HL-60 (cell line): ENCODE measurements around the gene TNNT1.
"Not testable (repeated sequence)": the region's sequence is repeated elsewhere in the genome, so short reads cannot be mapped to it uniquely, and the experiment has no call there.

ENCODE experiments used
- DNase-seq, 2 experiments: peaks; one replicate each; pipeline ENCODE4 v3.0.0-alpha.2; 2010 to 2020; ENCODE audit warnings: low read depth in 1 of 2, low spot score in 1 of 2
- H3K27ac ChIP-seq: fragments of 250-450 bp; sonication (Bioruptor Pico); replicated peaks from 2 replicates; pipeline ENCODE4 v1.5.1; 2020; ENCODE audit warnings: mild to moderate bottlenecking, moderate library complexity
- H3K27me3 ChIP-seq: fragments of 250-450 bp; sonication (Bioruptor Pico); 2 replicates; pipeline ENCODE4 v1.5.1; 2021; ENCODE audit warnings: mild to moderate bottlenecking, moderate library complexity; ENCODE audit not compliant: insufficient read depth, poor library complexity, severe bottlenecking
- H3K4me3 ChIP-seq: replicated peaks from 2 replicates; pipeline ENCODE4 v1.5.1; 2011; ENCODE audit warnings: mild to moderate bottlenecking, control low read depth, low read length; ENCODE audit not compliant: insufficient read depth
- GABPA ChIP-seq: IDR thresholded peaks from 2 replicates; pipeline ENCODE4 v1.6.1; 2012; ENCODE audit warnings: low read depth
- POLR2AphosphoS5 ChIP-seq: IDR thresholded peaks from 2 replicates; pipeline ENCODE4 v1.6.1; 2012; ENCODE audit warnings: low read depth
- SPI1 ChIP-seq: IDR thresholded peaks from 2 replicates; pipeline ENCODE4 v1.6.1; 2012; ENCODE audit warnings: low read depth, mild to moderate bottlenecking, borderline replicate concordance
- TF ChIP-seq, protein P1 (sequence below): IDR thresholded peaks from 2 replicates; pipeline ENCODE4 v1.6.1; 2012; ENCODE audit warnings: low read depth; ENCODE audit not compliant: insufficient replicate concordance
- TF ChIP-seq, protein P2 (sequence below): IDR thresholded peaks from one replicate; pipeline ENCODE4 v1.5.1; 2011; ENCODE audit warnings: low read length, control low read depth, inconsistent platforms; ENCODE audit not compliant: insufficient read depth

TNNT1 gene

DNA sequence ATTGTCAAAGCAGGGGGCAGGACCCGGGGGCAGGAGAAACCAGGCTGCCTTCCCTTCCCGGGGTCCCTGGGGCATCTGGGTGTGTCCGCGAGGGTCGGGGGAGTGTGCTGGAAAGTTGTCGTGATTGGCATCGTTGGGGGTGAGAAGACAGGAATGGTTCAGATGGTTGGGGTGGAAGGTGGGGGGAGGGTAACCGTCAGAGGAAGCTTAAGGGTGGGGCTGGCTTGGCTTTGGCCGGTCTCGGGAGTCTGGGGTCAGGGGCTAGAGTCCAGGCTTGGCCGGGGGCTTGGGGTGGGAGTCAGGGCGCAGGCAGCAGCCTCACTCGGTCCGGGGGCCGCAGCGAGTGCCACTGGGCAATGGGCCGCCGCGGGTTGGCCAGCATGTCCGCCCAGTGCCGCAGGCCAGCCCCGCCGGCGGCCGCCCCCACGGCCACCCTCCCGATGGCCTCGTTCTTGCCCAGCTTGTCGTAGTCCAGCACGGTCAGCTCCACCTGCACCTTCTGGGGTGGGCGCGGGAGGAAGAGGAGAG lies 24.2 kb upstream of the TNNT1 start:
- H3K4me3 ChIP-seq, result peak overlapping the region; percentile 13; the same call in 1 of the 2 replicates
- H3K27me3 ChIP-seq, result peaks cover 37% of the 10 kb centered on the region
- H3K27ac ChIP-seq, result no peak overlapping the region
- TF ChIP-seq POLR2AphosphoS5, result no peak
- TF ChIP-seq SPI1, result no peak
- no peak for TF ChIP-seq GABPA
- TF ChIP-seq, protein P1, sequence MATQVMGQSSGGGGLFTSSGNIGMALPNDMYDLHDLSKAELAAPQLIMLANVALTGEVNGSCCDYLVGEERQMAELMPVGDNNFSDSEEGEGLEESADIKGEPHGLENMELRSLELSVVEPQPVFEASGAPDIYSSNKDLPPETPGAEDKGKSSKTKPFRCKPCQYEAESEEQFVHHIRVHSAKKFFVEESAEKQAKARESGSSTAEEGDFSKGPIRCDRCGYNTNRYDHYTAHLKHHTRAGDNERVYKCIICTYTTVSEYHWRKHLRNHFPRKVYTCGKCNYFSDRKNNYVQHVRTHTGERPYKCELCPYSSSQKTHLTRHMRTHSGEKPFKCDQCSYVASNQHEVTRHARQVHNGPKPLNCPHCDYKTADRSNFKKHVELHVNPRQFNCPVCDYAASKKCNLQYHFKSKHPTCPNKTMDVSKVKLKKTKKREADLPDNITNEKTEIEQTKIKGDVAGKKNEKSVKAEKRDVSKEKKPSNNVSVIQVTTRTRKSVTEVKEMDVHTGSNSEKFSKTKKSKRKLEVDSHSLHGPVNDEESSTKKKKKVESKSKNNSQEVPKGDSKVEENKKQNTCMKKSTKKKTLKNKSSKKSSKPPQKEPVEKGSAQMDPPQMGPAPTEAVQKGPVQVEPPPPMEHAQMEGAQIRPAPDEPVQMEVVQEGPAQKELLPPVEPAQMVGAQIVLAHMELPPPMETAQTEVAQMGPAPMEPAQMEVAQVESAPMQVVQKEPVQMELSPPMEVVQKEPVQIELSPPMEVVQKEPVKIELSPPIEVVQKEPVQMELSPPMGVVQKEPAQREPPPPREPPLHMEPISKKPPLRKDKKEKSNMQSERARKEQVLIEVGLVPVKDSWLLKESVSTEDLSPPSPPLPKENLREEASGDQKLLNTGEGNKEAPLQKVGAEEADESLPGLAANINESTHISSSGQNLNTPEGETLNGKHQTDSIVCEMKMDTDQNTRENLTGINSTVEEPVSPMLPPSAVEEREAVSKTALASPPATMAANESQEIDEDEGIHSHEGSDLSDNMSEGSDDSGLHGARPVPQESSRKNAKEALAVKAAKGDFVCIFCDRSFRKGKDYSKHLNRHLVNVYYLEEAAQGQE, result no peak
- TF ChIP-seq, protein P2, sequence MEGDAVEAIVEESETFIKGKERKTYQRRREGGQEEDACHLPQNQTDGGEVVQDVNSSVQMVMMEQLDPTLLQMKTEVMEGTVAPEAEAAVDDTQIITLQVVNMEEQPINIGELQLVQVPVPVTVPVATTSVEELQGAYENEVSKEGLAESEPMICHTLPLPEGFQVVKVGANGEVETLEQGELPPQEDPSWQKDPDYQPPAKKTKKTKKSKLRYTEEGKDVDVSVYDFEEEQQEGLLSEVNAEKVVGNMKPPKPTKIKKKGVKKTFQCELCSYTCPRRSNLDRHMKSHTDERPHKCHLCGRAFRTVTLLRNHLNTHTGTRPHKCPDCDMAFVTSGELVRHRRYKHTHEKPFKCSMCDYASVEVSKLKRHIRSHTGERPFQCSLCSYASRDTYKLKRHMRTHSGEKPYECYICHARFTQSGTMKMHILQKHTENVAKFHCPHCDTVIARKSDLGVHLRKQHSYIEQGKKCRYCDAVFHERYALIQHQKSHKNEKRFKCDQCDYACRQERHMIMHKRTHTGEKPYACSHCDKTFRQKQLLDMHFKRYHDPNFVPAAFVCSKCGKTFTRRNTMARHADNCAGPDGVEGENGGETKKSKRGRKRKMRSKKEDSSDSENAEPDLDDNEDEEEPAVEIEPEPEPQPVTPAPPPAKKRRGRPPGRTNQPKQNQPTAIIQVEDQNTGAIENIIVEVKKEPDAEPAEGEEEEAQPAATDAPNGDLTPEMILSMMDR, result no peak
- DNase-seq, result no peak

DNA sequence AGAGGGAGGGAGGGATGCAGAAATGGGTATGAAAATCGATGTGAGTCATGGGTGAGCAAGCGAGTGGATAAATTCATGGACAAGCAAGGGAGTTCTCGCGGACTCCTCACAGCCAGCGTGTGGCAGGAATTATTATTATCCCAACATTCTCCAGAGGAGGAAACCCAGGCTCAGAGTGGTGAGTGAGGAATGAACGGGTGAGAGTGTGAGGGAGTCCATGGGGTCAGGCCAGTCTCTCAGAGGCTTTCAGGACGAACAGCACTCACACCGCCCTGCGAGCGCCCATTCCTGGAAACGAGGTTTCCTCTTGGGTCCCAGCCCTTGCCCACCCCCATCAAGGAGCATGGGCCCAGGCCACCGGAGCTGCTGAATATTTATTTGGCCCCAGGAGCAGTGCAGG lies 23.7 kb upstream of the TNNT1 start:
- Histone ChIP-seq H3K27ac (no peak overlapping the region), H3K27me3 (peaks cover 38% of the 10 kb centered on the region), H3K4me3 (no peak overlapping the region)
- no peak for DNase-seq
- TF ChIP-seq POLR2AphosphoS5 (no peak), SPI1 (no peak), GABPA (no peak)
- TF ChIP-seq, protein P2, result no peak
- TF ChIP-seq, protein P1, result no peak

DNA sequence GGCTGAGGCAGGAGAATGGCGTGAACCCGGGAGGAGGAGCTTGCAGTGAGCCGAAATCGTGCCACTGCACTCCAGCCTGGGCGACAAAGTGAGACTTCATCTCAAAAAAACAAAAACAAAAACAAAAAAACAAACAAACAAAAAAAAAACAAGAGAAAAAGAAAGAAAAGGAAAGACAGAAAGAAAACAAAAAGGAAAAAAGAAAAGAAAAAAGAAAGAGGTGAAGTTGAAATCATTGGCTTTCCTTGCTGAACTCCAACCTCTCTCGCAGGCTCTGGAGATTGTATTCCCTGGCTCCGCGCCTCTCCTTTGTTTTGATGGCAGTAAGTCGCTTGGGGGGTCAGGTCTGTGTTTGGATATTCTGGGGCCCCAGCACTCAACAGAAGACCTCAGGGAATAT lies 23.3 kb upstream of the TNNT1 start:
- H3K4me3 ChIP-seq, DNase-seq, H3K27ac ChIP-seq: not testable (repeated sequence)
- H3K27me3 ChIP-seq, result peaks cover 37% of the 10 kb centered on the region

DNA sequence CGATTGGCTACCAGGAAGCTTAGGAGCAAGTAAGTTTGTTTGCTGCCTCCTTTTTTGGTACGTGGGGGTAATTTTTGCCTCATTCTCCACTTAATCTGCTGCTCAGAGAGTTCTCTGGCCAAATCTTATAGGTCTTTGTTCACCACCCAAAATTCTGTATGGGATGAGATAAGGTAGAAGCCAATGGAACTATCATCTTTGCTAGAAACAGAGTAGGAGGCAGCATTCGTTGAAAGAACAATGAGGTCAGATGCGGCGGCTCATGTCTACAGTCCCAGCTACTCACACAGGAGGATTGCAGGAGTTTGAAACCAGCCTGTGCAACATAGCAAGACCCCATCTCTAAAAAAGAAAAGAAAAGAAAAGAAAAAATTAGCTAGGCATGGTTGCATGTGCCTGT lies 22.4 kb upstream of the TNNT1 start:
- H3K27me3 ChIP-seq, result peaks cover 33% of the 10 kb centered on the region
- TF ChIP-seq SPI1, result no peak
- TF ChIP-seq, protein P2, result no peak
- no peak for TF ChIP-seq POLR2AphosphoS5
- no peak for TF ChIP-seq GABPA
- TF ChIP-seq, protein P1, result no peak
- no peak for DNase-seq

More for the DNA sequence above, 22.4 kb upstream of the TNNT1 start:
- Histone ChIP-seq H3K27ac (no peak overlapping the region), H3K4me3 (no peak overlapping the region)
